Neutrophil (primary cell): ENCODE measurements around the gene CALML4.
"Not testable (repeated sequence)": the region's sequence is repeated elsewhere in the genome, so short reads cannot be mapped to it uniquely, and the experiment has no call there.

Source experiments
- H3K27ac ChIP-seq: fragments of 200-600 bp; sonication (generic); 2 replicates; pipeline ENCODE4 v1.5.1; 2016; ENCODE audit warnings: mild to moderate bottlenecking, moderate library complexity
- H3K27me3 ChIP-seq: fragments of 200-600 bp; sonication (generic); 2 replicates; pipeline ENCODE4 v1.6.0; 2016; ENCODE audit warnings: mild to moderate bottlenecking
- H3K36me3 ChIP-seq: fragments of 200-600 bp; sonication (generic); 2 replicates; pipeline ENCODE4 v1.5.1; 2017
- H3K4me1 ChIP-seq, 2 experiments: fragments of 200-600 bp in 1 of 2; sonication (generic) in 1 of 2; 1 replicate in 1 of 2; 2 replicates in 1 of 2; pipeline versions ENCODE4 v1.5.1 to v1.6.1; 2013 to 2016; ENCODE audit warnings: low read depth in 1 of 2, low read length in 1 of 2, mild to moderate bottlenecking in 1 of 2, moderate library complexity in 1 of 2; ENCODE audit not compliant: control insufficient read depth in 1 of 2, insufficient read depth in 1 of 2
- H3K4me3 ChIP-seq, 2 experiments: fragments of 200-600 bp in 1 of 2; sonication (generic) in 1 of 2; 1 replicate in 1 of 2; 2 replicates in 1 of 2; pipeline ENCODE4 v1.5.1; 2013 to 2016; ENCODE audit warnings: low read depth in 1 of 2, low read length in 1 of 2, mild to moderate bottlenecking in 1 of 2, moderate library complexity in 1 of 2
- H3K9me3 ChIP-seq: fragments of 200-600 bp; sonication (generic); 2 replicates; pipeline ENCODE4 v1.5.1; 2016
- CTCF ChIP-seq: fragments of 200-600 bp; sonication (generic); IDR thresholded peaks from 2 replicates; pipeline ENCODE4 v1.5.1; 2016; ENCODE audit warnings: antibody characterized with exemption

CALML4 gene

GRCh38 chr15:68239025-68239424, 33.9 kb upstream of the CALML4 start:
- no peaks in the 10 kb centered on the region for H3K9me3 ChIP-seq
- H3K4me3 ChIP-seq: no peak overlapping the region
- peaks cover 0 to under 1% of the 10 kb centered on the region in 2 experiments for H3K4me1 ChIP-seq
- no peaks in the 10 kb centered on the region for H3K27me3 ChIP-seq
- no peaks in the 10 kb centered on the region for H3K36me3 ChIP-seq
- TF ChIP-seq CTCF: no peak
- H3K27ac ChIP-seq: no peak overlapping the region

DNA sequence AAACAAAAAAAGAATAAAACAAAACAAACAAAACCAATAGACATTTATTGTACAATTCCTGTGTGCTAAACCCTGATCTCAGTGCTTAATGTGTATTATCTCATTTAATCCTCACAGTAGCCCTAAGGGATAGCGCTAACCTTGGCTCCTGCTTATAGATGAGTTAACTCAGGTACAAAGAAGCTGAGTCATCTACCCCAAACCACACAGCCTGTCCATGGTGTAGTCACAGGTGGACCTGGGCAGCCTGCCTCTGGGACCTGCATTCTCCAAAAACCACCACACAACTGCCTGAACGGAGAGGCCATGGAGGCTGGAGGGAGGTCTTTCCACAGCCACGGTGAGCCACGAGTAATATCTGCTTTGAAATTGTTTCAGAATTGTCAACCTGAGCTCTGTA, 29.9 kb upstream of the CALML4 start:
- no peak overlapping the region for H3K27ac ChIP-seq

DNA sequence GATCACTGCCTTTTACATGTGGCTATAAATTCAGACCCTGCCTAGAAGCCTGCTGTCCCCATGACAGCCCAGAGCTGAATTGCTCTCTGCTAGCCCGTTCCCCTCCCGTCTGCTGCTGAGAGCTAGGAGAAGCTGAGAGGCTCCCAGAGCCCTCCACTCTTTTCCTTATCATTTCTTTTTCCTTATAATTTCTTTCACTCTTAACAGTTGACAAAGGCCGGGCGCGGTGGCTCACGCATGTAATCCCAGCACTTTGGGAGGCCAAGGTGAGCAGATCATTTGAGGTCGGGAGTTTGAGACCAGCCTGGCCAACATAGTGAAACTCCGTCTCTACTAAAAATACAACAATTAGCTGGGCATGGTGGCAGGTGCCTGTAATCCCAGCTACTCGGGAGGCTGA, 29.4 kb upstream of the CALML4 start:
- not testable (repeated sequence) for H3K36me3 ChIP-seq, H3K9me3 ChIP-seq, H3K27me3 ChIP-seq, H3K4me3 ChIP-seq, H3K27ac ChIP-seq
- H3K4me1 ChIP-seq: peaks cover 6 to 27% of the 10 kb centered on the region in 2 experiments

More for the DNA sequence above, 29.9 kb upstream of the CALML4 start:
- peaks cover 3 to 23% of the 10 kb centered on the region in 2 experiments for H3K4me1 ChIP-seq
- H3K4me3 ChIP-seq: no peak overlapping the region
- H3K36me3 ChIP-seq: no peaks in the 10 kb centered on the region
- TF ChIP-seq CTCF: no peak
- H3K9me3 ChIP-seq: no peaks in the 10 kb centered on the region
- H3K27me3 ChIP-seq: no peaks in the 10 kb centered on the region

GRCh38 chr15:68234060-68234459, 28.9 kb upstream of the CALML4 start:
- H3K27me3 ChIP-seq: no peaks in the 10 kb centered on the region
- H3K4me3 ChIP-seq: no peak overlapping the region
- H3K9me3 ChIP-seq: no peaks in the 10 kb centered on the region
- no peaks in the 10 kb centered on the region for H3K36me3 ChIP-seq
- no peak overlapping the region for H3K27ac ChIP-seq
- H3K4me1 ChIP-seq: peaks cover 6 to 29% of the 10 kb centered on the region in 2 experiments
- no peak for TF ChIP-seq CTCF

GRCh38 chr15:68232937-68233336, 27.8 kb upstream of the CALML4 start:
- TF ChIP-seq CTCF: no peak
- Histone ChIP-seq H3K9me3 (no peaks in the 10 kb centered on the region), H3K27me3 (no peaks in the 10 kb centered on the region), H3K27ac (peak overlapping the region; percentile 38), H3K36me3 (no peaks in the 10 kb centered on the region), H3K4me3 (peak overlapping the region in 1 of 2 experiments; percentile 9), H3K4me1 (peaks cover 17 to 41% of the 10 kb centered on the region in 2 experiments)

- H3K4me1 ChIP-seq: peaks cover 20 to 42% of the 10 kb centered on the region in 2 experiments
These were observed 27.3 kb upstream of the CALML4 start for GRCh38 chr15:68232449-68232848.

More at GRCh38 chr15:68232449-68232848, 27.3 kb upstream of the CALML4 start:
- Histone ChIP-seq H3K4me3 (peak overlapping the region in 1 of 2 experiments; percentile 9), H3K9me3 (no peaks in the 10 kb centered on the region), H3K27ac (peak overlapping the region; percentile 38), H3K27me3 (no peaks in the 10 kb centered on the region), H3K36me3 (no peaks in the 10 kb centered on the region)
- no peak for TF ChIP-seq CTCF
